ENCODE results near the gene ADCY3.
"Not testable (repeated sequence)": the region's sequence is repeated elsewhere in the genome, so short reads cannot be mapped to it uniquely, and the experiment has no call there.

ADCY3 gene

DNA sequence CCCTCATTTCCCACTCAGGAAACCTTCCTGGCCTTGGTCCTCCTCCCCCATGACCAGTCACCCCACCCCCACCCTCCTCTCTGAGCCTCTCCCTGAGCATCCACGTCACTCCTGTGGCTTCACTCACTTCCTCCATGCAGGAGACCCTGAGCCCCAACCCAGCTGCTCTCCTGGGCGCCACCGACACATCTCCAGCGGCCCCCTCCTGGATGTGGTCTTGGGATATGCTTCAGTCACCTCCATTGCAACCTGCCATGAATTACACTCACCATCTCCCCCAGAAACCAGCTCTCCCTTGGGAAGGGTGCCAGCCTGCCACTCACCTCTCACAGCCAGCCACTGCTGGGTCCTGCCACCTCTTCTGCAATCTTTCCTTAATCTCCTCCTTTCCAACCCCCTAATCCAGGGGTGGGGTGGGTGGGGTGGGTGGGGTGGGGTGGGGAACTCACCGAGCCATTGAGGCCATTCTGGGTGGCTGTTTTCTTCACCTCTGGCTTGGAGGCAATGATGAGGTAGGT lies 82.0 kb downstream of the ADCY3 start:
- Histone ChIP-seq H3K4me1 (ENCODE audit: insufficient read depth, low read length) (peaks cover 7% of the 10 kb centered on the region; the same call in 1 of the 2 replicates), H3K9me3 (ENCODE audit: control insufficient read depth, insufficient read depth, low read length) (no peaks in the 10 kb centered on the region), H3K36me3 (ENCODE audit: insufficient read depth, low read length) (peaks cover 3% of the 10 kb centered on the region; the same call in 1 of the 2 replicates), H3K9ac (ENCODE audit: low read depth, low read length) (no peak overlapping the region)

GRCh38 chr2:24836706-24837105 lies 83.3 kb downstream of the ADCY3 start:
- Histone ChIP-seq H3K9ac (ENCODE audit: low read depth, low read length) (no peak overlapping the region), H3K9me3 (ENCODE audit: control insufficient read depth, insufficient read depth, low read length) (no peaks in the 10 kb centered on the region), H3K4me1 (ENCODE audit: insufficient read depth, low read length) (peaks cover 7% of the 10 kb centered on the region; the same call in 1 of the 2 replicates), H3K36me3 (ENCODE audit: insufficient read depth, low read length) (peaks cover 3% of the 10 kb centered on the region; the same call in 1 of the 2 replicates)

DNA sequence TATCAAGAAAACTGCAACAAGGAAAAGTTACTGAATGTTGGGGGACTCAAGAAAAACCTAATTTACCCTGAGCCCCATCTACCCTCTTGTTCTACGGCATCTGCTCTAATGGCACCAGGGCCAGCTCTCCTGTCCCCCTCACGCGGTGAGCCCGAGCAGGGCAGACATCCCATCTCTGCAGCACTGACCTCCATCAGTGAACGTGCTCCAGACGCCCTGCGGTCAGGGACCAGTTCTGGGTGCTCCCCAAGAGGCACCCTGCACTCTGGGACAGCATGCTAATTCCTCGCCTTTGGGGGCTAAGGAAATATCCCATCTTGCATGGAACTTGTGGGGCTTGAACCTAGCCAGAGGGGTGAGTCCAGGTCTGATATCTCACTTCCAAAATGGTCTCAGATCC lies 83.8 kb downstream of the ADCY3 start:
- H3K36me3 ChIP-seq (ENCODE audit: insufficient read depth, low read length) = peaks cover 3% of the 10 kb centered on the region
- H3K9me3 ChIP-seq (ENCODE audit: control insufficient read depth, insufficient read depth, low read length) = no peaks in the 10 kb centered on the region
- H3K4me1 ChIP-seq (ENCODE audit: insufficient read depth, low read length) = peaks cover 7% of the 10 kb centered on the region; the same call in 1 of the 2 replicates
- H3K9ac ChIP-seq (ENCODE audit: low read depth, low read length) = no peak overlapping the region

DNA sequence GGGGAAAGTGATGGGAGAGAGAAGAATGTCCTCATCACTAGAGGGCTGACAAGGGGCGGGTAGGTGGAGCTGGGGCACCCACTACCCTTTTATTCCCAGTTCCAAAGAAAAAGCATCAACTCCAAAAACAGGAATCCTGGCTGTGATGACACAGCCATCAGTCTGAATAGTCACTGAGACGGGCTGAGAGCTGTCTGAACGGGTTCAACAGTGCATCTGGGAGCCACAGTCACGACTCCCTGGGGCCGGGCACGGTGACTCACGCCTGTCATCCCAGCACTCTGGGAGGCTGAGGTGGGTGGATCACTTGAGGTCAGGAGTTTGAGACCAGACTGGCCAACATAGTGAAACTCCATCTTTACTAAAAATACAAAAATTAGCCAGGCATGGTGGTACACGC lies 84.6 kb downstream of the ADCY3 start:
- H3K4me1 ChIP-seq (ENCODE audit: insufficient read depth, low read length); H3K36me3 ChIP-seq (ENCODE audit: insufficient read depth, low read length); H3K9ac ChIP-seq (ENCODE audit: low read depth, low read length); H3K9me3 ChIP-seq (ENCODE audit: control insufficient read depth, insufficient read depth, low read length): not testable (repeated sequence)

DNA sequence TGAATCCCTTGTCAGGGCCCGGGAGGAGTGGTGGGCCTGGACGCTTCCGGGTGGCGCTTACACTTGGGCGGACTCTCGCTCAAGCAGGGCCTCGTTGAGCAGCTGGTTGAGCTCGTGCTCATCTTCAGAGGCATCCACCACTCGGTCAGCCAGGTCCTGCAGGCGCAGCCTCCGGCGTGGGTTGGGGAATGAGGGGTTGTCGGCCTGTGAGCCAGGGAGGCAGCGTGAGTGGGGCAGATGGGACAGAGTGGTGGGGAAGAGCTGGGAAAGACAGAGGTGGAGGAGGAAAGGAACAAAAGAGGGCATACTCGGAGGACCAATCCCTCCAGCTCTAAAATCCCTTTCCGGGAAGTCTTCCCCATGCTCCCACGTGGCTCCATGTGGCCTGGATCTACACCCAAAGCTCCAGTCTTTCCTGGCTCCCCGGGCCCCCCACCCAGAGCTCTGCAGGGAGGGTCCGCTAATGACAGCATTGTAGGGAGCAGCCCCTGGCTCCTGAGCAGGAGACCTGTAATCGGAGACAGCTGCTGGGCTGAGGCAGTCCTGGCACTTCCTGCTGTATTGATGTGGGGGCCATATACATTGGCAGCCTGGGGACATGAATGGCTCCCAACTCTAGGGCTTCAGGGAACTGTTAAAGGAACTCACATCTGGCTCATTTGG lies 85.2 kb downstream of the ADCY3 start:
- peaks cover 3% of the 10 kb centered on the region; the same call in 1 of the 2 replicates for H3K4me1 ChIP-seq (ENCODE audit: insufficient read depth, low read length)
- no peak overlapping the region for H3K9ac ChIP-seq (ENCODE audit: low read depth, low read length)
- H3K36me3 ChIP-seq (ENCODE audit: insufficient read depth, low read length) = peaks cover 3% of the 10 kb centered on the region
- no peaks in the 10 kb centered on the region for H3K9me3 ChIP-seq (ENCODE audit: control insufficient read depth, insufficient read depth, low read length)

DNA sequence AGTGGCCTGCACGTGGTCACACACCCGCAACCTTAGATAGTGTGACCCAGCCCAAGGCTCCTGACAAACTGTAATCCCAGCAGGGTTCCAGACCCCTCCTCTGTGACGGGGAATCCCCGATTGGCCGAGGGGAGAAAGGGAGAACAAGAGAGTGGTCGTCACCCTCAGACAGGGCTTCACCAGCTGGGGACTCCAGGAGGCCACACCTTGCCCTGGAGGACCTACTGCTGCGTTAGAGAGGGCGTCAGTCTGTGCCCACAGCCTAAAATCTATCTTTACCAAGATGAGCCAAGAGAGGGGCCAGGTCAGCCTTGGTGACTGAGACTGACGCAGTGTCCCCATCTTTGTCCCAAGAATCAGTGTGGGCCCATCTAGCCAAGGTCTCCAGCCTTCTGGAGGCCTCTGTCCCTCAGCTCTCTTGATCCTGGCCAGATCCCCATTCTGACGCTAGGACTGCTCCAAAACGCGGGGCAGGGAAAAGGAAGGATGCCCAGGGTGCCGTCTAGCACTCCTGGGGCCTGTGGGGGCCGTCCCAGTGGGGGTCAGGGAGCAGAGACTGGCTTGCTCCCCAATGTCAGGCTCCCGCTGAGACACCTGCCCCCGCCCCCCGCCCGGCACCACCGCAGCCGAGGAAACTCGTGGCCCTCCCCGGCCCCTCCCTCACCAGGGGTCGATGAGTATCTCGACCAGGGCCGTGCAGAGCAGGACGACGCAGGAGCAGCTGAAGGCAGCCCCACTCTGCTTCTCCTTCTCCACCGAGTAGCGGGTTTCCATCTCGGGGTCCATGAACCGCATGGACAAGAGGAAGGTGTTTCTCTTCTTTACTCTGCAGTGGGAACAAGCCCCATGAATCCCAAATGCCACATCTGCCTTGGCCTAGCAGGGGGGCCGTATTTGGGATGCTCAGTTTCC lies 86.0 kb downstream of the ADCY3 start:
- Histone ChIP-seq H3K9me3 (ENCODE audit: control insufficient read depth, insufficient read depth, low read length) (no peaks in the 10 kb centered on the region), H3K4me1 (ENCODE audit: insufficient read depth, low read length) (peaks cover 3% of the 10 kb centered on the region; the same call in 1 of the 2 replicates), H3K36me3 (ENCODE audit: insufficient read depth, low read length) (peaks cover 3% of the 10 kb centered on the region), H3K9ac (ENCODE audit: low read depth, low read length) (no peak overlapping the region)

GRCh38 chr2:24832931-24833701 lies 86.9 kb downstream of the ADCY3 start:
- H3K4me1 ChIP-seq (ENCODE audit: insufficient read depth, low read length) = peaks cover 3% of the 10 kb centered on the region; the same call in 1 of the 2 replicates
- H3K36me3 ChIP-seq (ENCODE audit: insufficient read depth, low read length) = peaks cover 3% of the 10 kb centered on the region
- no peak overlapping the region for H3K9ac ChIP-seq (ENCODE audit: low read depth, low read length)
- no peaks in the 10 kb centered on the region for H3K9me3 ChIP-seq (ENCODE audit: control insufficient read depth, insufficient read depth, low read length)

DNA sequence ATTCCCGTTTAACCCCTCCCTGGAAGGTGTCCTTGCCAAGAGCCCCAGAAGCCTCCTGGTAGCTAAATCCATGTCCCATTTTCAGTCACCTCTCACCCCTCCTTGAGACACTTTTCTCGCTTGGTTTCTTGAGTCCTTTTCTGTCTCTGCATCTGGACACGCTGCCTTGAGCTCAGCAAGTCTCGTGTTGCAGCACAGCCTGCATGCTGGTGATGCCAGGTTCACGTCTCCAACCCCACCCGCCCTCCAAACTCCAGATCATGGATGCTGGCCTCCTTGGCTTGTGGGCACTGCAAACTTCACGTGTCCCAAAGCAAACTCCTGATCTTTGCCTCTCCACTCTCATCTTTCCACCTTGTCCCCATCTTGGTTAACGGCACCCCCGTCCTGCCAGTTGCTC lies 87.5 kb downstream of the ADCY3 start:
- no peaks in the 10 kb centered on the region for H3K9me3 ChIP-seq (ENCODE audit: control insufficient read depth, insufficient read depth, low read length)
- no peak overlapping the region for H3K9ac ChIP-seq (ENCODE audit: low read depth, low read length)
- H3K36me3 ChIP-seq (ENCODE audit: insufficient read depth, low read length) = peaks cover 3% of the 10 kb centered on the region
- H3K4me1 ChIP-seq (ENCODE audit: insufficient read depth, low read length) = peaks cover 3% of the 10 kb centered on the region; the same call in 1 of the 2 replicates

GRCh38 chr2:24832073-24832461 lies 88.0 kb downstream of the ADCY3 start:
- Histone ChIP-seq H3K9me3 (ENCODE audit: control insufficient read depth, insufficient read depth, low read length) (no peaks in the 10 kb centered on the region), H3K9ac (ENCODE audit: low read depth, low read length) (no peak overlapping the region), H3K4me1 (ENCODE audit: insufficient read depth, low read length) (peaks cover 7% of the 10 kb centered on the region), H3K36me3 (ENCODE audit: insufficient read depth, low read length) (peaks cover 3% of the 10 kb centered on the region)

- H3K4me1 ChIP-seq (ENCODE audit: insufficient read depth, low read length) = peaks cover 9% of the 10 kb centered on the region
- H3K9ac ChIP-seq (ENCODE audit: low read depth, low read length) = no peak overlapping the region
- H3K9me3 ChIP-seq (ENCODE audit: control insufficient read depth, insufficient read depth, low read length) = no peaks in the 10 kb centered on the region
- peaks cover 3% of the 10 kb centered on the region for H3K36me3 ChIP-seq (ENCODE audit: insufficient read depth, low read length)
These were observed 88.6 kb downstream of the ADCY3 start for GRCh38 chr2:24831221-24832072.

- Histone ChIP-seq H3K9me3 (ENCODE audit: control insufficient read depth, insufficient read depth, low read length) (no peaks in the 10 kb centered on the region), H3K9ac (ENCODE audit: low read depth, low read length) (no peak overlapping the region), H3K4me1 (ENCODE audit: insufficient read depth, low read length) (peaks cover 9% of the 10 kb centered on the region), H3K36me3 (ENCODE audit: insufficient read depth, low read length) (peaks cover 3% of the 10 kb centered on the region)
These were observed 89.3 kb downstream of the ADCY3 start for GRCh38 chr2:24830786-24831185.

DNA sequence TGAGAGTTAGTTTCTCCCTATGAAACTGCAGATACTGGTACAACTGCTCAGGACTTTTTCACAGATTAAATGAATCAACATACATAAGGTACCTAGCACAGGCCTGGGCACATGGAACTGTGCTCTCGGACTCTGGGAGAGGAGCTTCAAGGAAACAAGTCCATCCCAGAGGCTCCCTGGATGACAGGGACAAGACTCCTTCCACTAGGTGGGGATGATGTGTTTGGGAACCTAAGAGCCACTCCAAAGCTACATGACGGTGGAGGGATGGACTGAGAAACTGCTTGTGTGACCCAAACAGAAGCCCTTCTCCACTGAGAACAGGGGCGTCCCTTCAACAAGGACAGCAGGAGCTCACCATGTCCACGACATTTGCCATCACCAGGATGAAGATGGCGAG lies 89.7 kb downstream of the ADCY3 start:
- H3K9ac ChIP-seq (ENCODE audit: low read depth, low read length) = no peak overlapping the region
- peaks cover 9% of the 10 kb centered on the region for H3K4me1 ChIP-seq (ENCODE audit: insufficient read depth, low read length)
- no peaks in the 10 kb centered on the region for H3K9me3 ChIP-seq (ENCODE audit: control insufficient read depth, insufficient read depth, low read length)
- peaks cover 3% of the 10 kb centered on the region for H3K36me3 ChIP-seq (ENCODE audit: insufficient read depth, low read length)

DNA sequence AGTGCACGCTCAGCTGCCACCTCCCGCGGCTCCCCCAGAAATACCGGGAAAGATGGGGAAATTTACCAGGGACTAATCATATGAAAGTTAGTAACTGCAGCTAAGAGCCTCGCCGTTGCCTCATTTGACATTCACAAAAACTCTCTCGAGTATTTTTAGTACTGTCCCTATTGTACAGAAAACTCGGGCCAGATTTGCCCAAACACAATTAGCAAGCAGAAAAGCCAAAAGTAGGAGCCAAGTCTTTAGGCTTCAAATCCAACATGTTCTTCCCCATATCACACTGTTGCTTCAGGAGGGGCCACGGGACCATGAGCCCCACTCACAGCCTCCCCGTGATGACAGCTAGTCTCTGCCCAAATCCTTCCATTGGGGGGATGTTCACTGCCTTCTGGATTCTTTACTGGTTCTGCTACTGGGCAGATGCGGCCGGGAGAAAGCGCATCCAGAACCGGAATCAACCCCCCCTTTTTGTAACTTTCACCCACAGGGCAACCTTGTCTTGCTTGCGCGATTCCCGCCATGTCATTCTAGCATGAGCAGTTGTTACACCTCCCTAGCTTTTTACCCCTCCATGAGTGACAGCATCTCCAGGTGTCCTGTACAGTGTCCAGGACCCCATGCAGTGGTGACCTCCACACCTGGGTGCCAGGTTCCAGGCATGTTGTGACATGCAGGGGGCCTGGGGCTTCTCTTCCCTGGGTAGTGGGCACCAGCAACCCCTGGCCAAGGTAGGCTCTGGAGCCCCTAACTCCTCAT lies 91.6 kb downstream of the ADCY3 start:
- Histone ChIP-seq H3K9me3 (ENCODE audit: control insufficient read depth, insufficient read depth, low read length) (no peaks in the 10 kb centered on the region), H3K9ac (ENCODE audit: low read depth, low read length) (no peak overlapping the region), H3K4me1 (ENCODE audit: insufficient read depth, low read length) (peaks cover 9% of the 10 kb centered on the region), H3K36me3 (ENCODE audit: insufficient read depth, low read length) (no peaks in the 10 kb centered on the region; the same call in 1 of the 2 replicates)

All from ES-I3 (cell line).